ENCODE results near the gene UBASH3B. TPM values are rescaled to one million over a fixed set of nuclear protein-coding genes. Genes with fewer than 3 reads are reported as not detected.

Gene UBASH3B
- total and polyA plus RNA-seq, 2 of the 13 experiments (the other 11 are each of a cell fraction or from before 2014, with no cell fraction given), result 4.4 to 7.6 TPM

DNA sequence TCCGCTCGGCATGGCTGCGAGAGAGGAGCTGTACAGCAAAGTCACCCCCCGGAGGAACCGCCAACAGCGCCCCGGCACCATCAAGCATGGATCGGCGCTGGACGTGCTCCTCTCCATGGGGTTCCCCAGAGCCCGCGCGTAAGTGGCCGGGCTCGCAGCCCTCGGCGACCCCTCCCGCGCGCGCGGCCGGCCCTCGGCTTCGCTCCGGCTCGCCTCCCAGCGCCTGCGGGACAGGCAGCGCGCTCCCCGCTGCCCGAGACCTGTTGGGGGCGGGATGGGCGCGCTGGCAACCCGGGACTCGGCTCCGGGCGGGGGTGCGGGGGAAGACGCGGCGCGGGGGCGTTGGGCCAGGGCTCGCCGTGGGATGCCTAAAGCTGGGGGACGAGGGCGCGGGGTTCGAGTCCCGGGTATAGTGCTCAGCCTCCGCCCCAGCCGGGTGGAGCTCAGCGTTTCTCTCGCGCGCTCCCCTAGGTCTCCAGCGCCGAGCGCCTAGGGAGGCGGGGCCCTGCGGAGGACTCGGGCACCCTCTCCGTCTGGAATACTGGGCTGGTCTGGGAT lies 630 bp downstream of the UBASH3B start:
- Histone ChIP-seq H3K36me3 (replicated peaks in 1 of 2; ENCODE audit: control insufficient read depth in 1 of 2, insufficient read depth in 2 of 2, low read length in 2 of 2) (no peaks in the 10 kb centered on the region), H3K27ac (ENCODE audit: extremely low read length, insufficient read depth, low read length) (no peak overlapping the region), H2AFZ (ENCODE audit: low read length) (no peak overlapping the region), H3K9me3 (ENCODE audit: low read length) (no peaks in the 10 kb centered on the region), H3K9ac (ENCODE audit: insufficient read depth, low read depth, low read length) (peak overlapping the region; percentile 61), H4K20me1 (ENCODE audit: insufficient read depth, low read length) (no peaks in the 10 kb centered on the region), H3K4me2 (ENCODE audit: low read depth, low read length) (peak overlapping the region; percentile 96), H3K4me3 (replicated peaks in 1 of 3; ENCODE audit: insufficient read depth in 1 of 3, low read depth in 2 of 3, low read length in 3 of 3) (peak overlapping the region; percentile 63 to 87 (median 81)), H3K27me3 (ENCODE audit: control insufficient read depth in 1 of 2, insufficient read depth in 2 of 2, low read length in 2 of 2) (peaks cover 0 to 19% of the 10 kb centered on the region in 2 experiments; a peak in 4 of 5 replicates), H3K79me2 (ENCODE audit: insufficient read depth, low read length) (peaks cover 6% of the 10 kb centered on the region), H3K4me1 (ENCODE audit: insufficient read depth, low read length) (peaks cover 53% of the 10 kb centered on the region)
- in situ Hi-C loops (cut with HindIII; ENCODE audit: extremely low pct_ligation_motif_present, low pct_unique_long_range_greater_than_20kb), result no loop called here
- no TSS peak for BruUV-seq (replicated peaks)
- FAIRE-seq (no peak), DNase-seq (ENCODE audit: low spot score) (no peak), ATAC-seq (peak; percentile 75)
- CTCF ChIA-PET (ENCODE audit: low intra/inter-chr PET ratio, low total read pairs), result no interaction called here
- no CpG with 5 or more reads among the region's 66 CpGs for WGBS (ENCODE audit: low lambda C conversion rate)
- POLR2A ChIA-PET, result interaction anchor here (0.6 to 2.3 kb wide), 9 partner anchors 9 to 97 kb away, joined by 3 to 18 read pairs (median 4); no protein-coding TSS in a partner anchor
- intact Hi-C loops (cut with micrococcal nuclease; ENCODE audit: unreplicated experiment), result no loop called here
- TF ChIP-seq TARDBP (CRISPR knock-in tag; IDR thresholded peaks at IDR 0.05) (no peak), ASH2L (IDR thresholded peaks at IDR 0.05; ENCODE audit: insufficient read length, low read depth, low read length) (peak; percentile 54), GABPB1 (CRISPR knock-in tag; IDR thresholded peaks at IDR 0.05) (peak; percentile 6; the same call in 1 of the 2 replicates), RBFOX2 (IDR thresholded peaks at IDR 0.05; ENCODE audit: low read depth, low read length) (peak; percentile 51; the same call in 1 of the 2 replicates), CCDC6 (CRISPR knock-in tag; IDR thresholded peaks at IDR 0.05) (peak; percentile 48), ARNT2 (CRISPR knock-in tag; IDR thresholded peaks at IDR 0.05; ENCODE audit: low read depth) (peak; percentile 13; the same call in 1 of the 2 replicates), STAT5B (CRISPR knock-in tag; IDR thresholded peaks at IDR 0.05) (no peak)
- TF ChIP-seq, protein P1, sequence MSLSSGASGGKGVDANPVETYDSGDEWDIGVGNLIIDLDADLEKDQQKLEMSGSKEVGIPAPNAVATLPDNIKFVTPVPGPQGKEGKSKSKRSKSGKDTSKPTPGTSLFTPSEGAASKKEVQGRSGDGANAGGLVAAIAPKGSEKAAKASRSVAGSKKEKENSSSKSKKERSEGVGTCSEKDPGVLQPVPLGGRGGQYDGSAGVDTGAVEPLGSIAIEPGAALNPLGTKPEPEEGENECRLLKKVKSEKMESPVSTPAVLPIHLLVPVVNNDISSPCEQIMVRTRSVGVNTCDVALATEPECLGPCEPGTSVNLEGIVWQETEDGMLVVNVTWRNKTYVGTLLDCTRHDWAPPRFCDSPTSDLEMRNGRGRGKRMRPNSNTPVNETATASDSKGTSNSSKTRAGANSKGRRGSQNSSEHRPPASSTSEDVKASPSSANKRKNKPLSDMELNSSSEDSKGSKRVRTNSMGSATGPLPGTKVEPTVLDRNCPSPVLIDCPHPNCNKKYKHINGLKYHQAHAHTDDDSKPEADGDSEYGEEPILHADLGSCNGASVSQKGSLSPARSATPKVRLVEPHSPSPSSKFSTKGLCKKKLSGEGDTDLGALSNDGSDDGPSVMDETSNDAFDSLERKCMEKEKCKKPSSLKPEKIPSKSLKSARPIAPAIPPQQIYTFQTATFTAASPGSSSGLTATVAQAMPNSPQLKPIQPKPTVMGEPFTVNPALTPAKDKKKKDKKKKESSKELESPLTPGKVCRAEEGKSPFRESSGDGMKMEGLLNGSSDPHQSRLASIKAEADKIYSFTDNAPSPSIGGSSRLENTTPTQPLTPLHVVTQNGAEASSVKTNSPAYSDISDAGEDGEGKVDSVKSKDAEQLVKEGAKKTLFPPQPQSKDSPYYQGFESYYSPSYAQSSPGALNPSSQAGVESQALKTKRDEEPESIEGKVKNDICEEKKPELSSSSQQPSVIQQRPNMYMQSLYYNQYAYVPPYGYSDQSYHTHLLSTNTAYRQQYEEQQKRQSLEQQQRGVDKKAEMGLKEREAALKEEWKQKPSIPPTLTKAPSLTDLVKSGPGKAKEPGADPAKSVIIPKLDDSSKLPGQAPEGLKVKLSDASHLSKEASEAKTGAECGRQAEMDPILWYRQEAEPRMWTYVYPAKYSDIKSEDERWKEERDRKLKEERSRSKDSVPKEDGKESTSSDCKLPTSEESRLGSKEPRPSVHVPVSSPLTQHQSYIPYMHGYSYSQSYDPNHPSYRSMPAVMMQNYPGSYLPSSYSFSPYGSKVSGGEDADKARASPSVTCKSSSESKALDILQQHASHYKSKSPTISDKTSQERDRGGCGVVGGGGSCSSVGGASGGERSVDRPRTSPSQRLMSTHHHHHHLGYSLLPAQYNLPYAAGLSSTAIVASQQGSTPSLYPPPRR (CRISPR knock-in tag; IDR thresholded peaks at IDR 0.05; ENCODE audit: borderline replicate concordance), result peak; percentile 37; the same call in 1 of the 2 replicates
- TF ChIP-seq, protein P2, sequence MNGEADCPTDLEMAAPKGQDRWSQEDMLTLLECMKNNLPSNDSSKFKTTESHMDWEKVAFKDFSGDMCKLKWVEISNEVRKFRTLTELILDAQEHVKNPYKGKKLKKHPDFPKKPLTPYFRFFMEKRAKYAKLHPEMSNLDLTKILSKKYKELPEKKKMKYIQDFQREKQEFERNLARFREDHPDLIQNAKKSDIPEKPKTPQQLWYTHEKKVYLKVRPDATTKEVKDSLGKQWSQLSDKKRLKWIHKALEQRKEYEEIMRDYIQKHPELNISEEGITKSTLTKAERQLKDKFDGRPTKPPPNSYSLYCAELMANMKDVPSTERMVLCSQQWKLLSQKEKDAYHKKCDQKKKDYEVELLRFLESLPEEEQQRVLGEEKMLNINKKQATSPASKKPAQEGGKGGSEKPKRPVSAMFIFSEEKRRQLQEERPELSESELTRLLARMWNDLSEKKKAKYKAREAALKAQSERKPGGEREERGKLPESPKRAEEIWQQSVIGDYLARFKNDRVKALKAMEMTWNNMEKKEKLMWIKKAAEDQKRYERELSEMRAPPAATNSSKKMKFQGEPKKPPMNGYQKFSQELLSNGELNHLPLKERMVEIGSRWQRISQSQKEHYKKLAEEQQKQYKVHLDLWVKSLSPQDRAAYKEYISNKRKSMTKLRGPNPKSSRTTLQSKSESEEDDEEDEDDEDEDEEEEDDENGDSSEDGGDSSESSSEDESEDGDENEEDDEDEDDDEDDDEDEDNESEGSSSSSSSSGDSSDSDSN (CRISPR knock-in tag; IDR thresholded peaks at IDR 0.05), result peak; percentile 79; the same call in 1 of the 2 replicates
- TF ChIP-seq, protein P3, sequence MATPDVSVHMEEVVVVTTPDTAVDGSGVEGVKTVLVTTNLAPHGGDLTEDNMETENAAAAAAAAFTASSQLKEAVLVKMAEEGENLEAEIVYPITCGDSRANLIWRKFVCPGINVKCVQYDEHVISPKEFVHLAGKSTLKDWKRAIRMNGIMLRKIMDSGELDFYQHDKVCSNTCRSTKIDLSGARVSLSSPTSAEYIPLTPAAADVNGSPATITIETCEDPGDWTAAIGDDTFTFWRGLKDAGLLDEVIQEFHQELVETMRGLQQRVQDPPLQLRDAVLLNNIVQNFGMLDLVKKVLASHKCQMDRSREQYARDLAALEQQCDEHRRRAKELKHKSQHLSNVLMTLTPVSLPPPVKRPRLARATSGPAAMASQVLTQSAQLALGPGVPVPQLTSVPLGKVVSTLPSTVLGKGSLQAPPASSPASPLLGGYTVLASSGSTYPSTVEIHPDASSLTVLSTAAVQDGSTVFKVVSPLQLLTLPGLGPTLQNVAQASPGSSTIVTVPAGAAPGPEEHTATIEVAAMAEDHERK (CRISPR knock-in tag; IDR thresholded peaks at IDR 0.05; ENCODE audit: low read depth), result no peak

Measured in HepG2 (cell line).